EH (cell line): ENCODE data around the gene EDNRB.
"Not testable (repeated sequence)": the region's sequence is repeated elsewhere in the genome, so short reads cannot be mapped to it uniquely, and the experiment has no call there.

Experiments
- DNase-seq: peaks from one replicate; pipeline ENCODE4 v3.0.0-alpha.2; 2015; ENCODE audit warnings: low read depth

EDNRB gene

DNA sequence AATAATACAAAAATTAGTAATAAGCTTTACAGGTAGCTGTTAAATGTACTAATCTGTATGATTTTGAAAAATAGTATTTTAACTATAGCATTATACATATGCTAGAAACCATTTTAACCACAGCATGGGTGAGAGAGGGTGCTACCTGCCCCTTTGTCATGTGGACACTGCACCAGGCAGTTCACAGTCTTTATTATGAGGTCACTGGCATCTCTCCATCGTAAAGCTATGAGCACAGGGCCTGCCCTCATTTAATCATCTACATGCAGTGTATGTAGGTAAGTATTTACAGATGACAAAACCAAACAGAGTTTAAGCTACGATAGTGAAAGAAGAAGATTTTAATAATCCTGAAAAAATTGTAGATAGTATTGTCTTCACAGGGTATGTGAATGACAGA, 21.7 kb downstream of the EDNRB start:
- DNase-seq, result no peak

DNA sequence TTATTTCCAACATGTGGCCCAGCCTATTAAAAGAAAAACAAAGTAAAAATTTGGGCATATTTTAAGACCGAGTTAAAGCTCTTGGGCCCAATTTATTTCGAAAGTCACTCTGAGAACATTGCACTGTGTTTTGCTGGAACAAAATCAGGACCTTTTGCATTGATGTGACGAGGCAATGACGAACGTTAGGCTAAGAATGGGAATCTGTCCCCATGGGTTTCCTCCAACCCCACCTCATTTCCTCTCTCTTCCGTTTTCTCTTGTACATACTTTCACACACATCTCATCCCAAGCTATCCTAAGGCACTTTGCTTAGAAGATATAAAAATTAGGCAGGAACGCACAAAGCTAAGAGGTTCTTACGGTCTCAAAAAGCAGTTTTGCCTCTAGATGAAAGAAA, 22.1 kb downstream of the EDNRB start:
- DNase-seq, result peak; percentile 15

DNA sequence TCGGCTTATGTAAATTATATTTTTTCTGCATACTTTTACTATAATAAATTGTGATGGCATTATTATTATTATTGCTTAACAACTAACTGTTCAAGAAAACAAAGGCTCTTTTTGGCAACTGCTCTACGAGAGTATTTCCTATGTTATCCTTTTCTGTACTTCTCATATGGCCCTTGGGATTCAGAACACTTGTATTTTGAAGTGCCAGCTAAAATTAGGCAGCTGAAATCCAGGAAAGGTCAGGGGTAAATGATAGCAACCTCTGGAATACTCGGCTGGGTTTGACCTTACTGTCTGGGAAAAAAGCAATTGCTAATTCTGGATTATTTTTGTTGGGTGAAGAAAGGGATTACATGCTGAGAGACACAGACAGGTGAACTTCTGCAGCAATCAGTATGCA, 23.9 kb downstream of the EDNRB start:
- DNase-seq, result no peak

DNA sequence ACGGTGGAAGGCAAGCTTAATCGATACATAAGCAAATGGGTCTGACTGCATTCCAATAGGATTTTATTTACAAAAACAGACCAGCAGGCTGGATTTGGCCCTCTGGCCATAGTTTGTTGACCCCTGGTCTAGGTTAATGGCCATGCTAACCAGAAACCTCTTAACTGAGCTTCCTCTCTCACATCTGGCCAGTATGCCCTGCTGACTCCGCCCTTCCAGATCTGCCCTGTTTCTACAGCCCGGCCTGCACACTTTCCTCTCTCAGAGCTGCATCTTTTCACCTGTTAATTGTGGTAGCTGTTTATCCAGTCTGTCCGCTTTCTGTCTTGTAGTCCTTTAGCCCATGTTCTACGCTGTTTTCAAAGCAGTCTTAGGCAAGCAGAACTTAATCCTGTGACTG, 25.6 kb downstream of the EDNRB start:
- DNase-seq, result no peak

DNA sequence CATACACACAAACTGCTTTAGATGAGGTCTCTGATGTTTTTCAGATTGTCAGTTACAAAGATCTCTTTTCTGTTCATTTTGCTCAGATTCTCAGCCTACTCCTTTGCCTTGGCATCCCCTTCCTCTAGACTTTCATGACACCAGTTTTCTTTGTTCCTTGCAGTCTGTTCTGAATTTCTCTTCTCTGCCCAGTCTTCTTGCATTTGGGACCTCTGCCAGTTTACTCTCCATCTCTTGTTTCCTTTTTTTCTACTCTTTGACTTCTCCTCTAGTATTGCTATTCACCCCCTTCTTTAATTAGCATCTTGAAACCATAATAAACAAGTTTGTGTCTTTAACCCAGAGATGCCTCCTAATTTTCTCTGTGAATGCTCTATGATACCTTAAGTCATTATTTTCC, 26.1 kb downstream of the EDNRB start:
- no peak for DNase-seq

DNA sequence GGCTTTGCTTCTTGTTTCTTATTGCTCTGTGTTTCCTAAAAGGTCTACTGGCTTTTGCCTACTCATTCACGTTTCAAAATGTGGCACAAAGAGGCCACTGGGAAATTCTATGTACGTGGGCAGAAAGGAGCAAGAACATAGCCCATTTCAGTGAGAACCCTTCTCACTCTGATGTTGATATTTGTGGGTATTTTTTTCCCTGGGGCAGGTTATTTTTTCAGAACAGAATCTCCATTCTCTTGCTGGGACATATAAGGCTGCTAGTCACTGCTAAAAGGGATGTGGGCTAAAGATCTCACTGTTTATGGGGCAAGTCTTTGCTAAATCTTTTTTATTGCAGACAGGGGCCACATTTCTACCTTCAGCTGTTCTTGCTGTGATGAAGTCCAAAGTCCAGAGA, 27.1 kb downstream of the EDNRB start:
- no peak for DNase-seq

DNA sequence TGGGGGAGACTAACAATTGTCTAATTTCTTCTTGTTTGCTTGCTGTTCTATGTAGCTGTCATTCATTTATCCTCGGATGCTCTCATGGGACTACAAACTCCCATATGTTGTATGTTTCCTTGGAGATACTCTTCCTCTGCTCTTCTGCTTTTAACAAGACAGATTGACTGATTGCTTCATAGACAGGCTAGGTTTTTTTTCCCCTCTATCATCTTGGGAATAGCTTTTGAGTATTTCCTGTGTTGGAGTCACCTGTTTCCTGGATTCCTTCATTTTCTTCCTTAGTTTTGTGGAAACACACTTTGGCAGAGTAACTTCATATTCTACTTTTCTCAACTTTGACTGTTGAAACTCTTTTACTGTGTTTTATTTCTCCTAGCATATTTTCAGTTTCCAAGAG, 27.6 kb downstream of the EDNRB start:
- no peak for DNase-seq

DNA sequence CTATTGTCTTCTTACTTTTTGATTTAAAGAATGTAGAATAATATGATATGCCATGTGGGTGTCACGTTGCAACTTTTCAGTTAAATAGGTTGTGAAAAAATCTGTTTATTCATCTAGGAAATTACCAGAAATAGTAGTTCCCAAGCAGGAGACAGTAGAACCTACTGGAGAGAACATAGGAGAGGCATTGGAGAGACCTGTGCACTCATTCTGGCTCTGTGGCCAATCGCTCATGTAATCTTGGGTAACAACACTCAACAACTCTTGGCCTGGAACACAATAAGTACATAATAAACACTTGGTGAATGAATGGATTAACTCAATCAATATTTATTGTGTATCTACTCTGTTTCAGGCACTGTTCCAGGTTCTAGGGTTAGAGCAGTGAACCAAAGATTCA, 35.3 kb downstream of the EDNRB start:
- no peak for DNase-seq

DNA sequence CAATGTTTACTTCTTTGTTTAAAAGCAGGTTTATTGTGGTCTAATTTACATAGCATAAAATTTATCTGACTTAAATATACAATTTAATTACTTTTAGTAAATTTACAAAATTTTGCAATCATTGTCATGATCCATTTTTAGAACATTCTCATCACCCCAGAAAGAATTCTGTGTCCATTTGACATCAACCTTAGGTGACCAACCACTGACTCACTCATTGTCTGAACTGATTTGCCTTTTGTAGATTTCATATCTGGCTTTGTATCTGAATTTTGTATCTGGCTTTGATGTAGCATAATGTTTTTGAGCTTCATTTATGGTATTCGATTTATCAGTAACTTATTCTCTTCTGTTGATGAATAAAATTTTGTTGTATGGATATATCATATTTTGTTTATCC, 40.4 kb downstream of the EDNRB start:
- DNase-seq, result no peak

DNA sequence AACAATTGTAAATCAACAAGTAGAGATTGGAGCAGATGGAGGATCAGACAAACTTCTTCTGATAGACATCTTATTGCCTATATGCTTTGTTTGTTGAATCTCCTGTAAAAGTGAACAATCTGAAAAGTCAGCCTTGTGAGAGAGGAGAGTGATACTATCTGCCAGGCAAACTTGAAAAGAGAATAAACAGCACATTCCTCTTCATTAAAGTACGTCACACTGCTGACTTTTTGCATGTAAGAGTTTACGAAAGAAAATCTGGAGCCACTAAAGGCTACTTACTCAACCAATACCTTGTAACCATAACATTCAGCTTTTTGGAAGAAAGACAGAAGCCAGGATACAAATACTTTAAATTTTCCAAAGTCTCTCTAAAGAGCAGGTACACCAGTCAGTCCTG, 42.5 kb downstream of the EDNRB start:
- no peak for DNase-seq

DNA sequence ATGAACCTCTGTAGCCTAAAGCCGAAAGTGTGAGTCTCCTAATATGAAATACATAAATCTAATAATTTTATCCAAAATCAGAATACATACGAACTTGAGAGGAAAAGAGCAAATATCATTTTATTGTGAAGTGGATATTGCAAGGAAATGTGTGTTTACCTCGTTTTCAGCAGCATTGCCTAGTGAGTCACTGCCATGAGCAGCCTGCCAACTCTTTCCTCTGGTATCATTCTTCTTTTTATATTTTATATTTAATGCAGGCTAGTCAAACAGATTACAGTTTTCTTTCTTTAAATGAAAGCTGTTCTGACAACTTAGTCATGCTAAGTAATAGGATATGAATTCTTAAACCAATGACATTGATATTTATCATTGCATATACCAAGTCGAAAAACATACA, 44.2 kb downstream of the EDNRB start:
- no peak for DNase-seq

DNA sequence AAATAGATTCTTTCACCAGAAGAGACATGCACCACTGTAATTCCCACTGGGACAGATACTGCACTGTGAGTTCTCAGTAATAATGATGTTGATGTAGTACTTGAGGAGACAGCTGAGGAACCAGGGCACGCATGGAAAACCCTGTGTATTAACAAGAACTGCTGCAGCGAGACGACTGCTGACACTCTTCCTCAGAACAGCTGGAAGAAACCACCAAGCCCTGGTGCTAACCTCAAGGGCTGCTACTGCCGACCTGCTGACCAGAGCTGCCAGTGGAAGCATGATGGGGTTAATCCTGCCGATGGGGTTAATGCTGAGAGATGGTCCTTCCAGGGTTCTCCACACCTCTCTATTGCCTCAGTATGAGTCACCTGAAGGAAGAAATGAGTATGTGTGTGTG, 45.6 kb downstream of the EDNRB start:
- DNase-seq, result no peak

DNA sequence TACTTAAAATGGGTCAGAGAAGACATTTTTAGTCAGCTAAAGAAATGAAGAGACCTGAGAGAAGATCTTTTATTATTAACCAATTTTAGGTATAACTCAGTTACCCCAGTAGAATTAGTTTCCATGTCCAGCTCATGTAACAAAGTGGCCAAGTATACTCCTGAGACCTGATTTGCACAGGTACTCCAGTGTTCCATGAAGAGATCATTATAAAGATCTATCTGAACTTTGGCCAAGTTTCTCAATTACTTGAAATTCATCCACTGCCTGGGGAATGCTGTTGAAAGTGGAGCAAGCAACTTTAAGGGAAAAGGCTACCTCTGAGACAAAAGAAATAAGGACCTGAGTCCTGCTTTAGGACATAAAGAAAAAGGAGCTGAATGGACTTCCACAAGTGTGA, 47.0 kb downstream of the EDNRB start:
- DNase-seq, result no peak

DNA sequence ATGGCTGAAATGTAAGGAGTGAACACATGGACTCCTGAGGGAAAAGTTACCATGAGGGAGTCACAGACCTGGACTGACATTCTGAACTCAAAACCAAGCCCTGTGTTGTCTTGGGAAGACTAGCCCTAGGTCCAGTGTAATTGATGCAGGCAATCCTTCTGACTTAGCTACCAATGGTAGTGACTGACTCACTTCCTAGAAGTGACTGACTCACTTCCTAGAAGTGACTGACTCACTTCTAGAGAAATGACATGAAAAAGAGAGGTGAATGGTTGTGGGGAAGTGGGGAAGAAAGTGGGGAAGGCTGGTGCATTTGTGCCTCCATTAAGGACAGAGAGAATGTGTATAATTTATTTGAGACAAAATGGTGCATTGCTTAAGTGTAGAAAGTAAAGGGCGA, 49.9 kb downstream of the EDNRB start:
- no peak for DNase-seq

DNA sequence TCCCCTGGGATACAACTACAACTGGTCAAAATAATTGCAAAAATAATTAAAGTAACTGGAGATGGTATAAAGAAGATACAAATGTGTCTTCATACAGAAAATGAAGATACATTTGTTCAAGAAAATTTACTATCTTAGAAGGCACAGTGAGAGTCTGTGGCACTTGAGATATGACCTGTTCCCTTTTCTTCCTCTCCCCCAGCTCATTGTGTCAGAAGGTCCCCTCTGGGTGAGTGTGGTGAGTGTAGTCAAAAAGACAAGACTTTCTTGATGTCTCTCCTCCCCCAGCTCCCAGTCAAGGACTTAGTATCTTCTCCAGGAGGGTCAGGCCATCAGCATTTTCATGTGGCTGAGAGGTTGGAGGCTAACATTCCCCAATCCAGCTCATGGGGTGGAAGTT, 51.7 kb downstream of the EDNRB start:
- no peak for DNase-seq

DNA sequence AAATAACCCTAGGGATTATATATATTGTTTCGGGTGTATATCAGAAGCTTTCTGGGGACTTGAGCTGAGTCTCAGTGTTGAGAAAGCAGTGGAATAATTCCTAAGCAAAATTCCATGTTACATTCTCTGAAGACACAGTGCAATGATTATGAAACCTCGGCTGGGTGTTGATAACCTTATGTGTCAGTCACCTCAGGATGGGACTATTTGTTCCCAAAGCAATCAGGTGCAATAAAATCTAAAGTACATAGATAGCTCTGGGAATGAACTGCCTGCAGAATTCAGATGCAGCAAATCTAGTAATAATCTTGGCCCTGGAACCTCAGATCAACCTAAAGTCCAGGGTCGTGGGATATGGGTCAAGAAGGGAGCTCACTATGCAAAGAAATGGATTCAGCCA, 53.0 kb downstream of the EDNRB start:
- no peak for DNase-seq

DNA sequence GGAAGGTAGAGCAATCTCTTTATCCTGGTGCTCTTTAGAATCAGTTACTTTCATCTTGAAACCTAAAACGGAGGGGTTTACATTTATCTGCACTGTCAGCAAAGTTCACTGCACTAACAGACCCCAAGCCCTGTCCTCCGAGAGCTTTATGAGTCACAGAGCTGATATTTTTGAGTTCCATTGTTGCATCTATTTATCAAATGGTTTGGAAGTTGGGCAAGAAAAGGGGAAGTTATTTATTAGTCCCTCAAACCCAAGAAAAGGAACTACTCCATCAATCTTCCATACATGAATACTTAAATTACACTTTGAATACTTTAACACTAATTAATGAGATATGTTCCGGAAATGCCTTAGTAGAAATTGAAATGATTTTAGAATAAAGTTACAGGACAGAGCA, 55.5 kb downstream of the EDNRB start:
- no peak for DNase-seq

DNA sequence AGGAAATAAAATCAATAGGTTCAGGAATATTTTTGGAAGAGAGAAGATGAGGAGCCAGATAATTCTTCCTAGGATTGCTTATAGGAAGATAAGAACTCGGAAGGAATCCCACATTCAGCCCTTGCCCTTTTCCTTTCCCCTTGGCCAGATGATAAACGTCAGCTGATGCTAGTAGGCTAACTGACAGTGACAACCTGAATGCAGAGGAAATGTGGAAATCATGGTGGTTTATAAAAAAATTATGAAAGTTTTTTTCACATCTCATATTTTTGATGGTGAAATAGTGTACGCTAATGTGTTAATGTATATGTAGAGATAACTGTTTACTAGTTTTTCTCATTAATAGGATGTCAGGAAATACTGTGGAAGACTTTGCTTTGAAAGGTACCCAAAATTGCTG, 56.9 kb downstream of the EDNRB start:
- no peak for DNase-seq

DNA sequence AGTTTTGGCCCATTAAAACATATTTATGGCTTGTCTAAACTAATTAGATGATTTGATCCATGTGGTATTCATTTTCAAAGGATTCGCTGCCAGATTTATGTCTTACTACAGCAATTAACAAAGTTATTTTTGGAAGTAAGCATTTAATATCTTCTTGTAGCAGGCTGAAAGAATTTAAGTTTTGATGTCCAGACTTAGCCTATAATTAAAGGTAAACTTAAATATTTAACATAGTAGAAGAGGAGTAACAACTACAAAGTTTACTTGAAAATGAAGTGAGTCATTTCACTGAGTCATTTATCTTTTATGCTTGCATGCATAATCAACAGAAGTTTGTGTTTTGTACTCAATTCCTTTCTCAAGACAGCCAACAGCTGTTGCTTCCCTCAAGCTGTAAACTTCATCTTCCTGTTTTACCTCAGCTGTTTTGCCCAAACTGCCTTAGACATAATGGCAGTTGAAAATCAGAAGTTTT, 58.1 kb downstream of the EDNRB start:
- peak; percentile 3 for DNase-seq

DNA sequence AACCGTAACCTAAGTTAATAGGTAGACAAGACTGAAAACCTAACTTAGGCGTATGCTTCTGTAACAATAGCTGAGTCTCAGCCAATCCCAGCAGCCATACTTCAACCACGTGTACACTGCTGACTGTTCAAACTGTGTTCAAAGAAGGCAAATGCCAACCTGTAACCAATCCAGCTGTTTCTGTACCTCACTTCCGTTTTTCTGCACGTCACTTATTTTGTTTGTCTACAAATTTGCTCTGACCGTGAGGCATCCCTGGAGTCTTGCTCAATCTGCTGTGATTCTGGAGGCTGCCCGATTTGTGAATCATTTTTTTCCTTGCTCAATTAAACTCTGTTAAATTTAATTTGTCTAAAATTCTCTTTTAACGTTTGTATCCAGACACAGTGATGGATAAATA, 59.2 kb downstream of the EDNRB start:
- DNase-seq, result no peak

DNA sequence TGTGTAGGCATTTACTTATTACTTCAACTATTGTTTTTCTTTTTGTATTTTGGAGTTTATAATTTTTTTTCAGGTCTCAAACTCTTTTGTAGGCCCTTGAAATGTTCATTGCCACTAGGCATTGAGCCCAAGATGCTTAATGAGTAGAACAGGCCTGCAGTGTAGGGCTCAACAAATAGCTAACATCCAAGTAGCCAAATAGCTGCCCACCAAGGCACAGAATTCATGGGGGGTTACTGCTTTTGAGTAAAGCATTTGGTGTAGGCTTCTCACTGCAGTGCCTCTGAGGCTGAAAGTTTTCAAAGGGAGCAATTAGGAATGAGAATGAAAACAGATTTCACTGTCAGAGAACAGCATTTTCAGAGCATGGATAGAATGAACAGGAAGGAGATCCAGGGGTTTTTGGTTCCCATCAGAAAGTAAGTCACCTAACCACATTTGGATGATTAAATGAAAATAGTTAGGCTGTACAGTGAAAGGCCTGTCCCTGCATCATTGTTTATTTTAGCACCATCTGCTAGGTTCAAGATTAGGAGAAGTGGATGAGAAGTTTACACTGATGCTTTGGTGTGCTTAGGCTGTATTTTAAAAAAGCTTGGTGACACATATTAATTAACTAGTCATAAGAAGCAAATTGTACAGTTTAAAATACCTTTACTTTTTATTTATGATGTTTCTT, 61.0 kb downstream of the EDNRB start:
- DNase-seq, result no peak

DNA sequence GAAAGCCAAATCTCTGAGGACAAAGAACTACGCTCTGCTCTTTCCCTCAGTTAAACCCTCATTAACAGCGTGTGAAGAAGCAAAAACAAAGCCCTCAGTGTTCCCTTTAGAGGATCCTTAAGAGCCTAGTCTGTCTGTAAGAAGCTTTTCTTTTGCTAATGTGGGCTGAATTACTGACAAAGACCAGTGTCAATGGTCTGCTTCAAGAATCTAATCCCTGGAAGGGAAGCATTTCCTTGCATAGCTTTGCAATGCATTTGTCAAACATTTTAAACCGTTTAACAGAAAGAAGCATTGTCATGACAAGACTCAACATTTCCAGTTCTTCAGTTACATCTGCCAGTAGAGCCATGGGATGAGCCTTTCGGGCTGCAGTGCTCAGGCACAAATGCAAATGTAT, 64.9 kb downstream of the EDNRB start:
- DNase-seq, result no peak

DNA sequence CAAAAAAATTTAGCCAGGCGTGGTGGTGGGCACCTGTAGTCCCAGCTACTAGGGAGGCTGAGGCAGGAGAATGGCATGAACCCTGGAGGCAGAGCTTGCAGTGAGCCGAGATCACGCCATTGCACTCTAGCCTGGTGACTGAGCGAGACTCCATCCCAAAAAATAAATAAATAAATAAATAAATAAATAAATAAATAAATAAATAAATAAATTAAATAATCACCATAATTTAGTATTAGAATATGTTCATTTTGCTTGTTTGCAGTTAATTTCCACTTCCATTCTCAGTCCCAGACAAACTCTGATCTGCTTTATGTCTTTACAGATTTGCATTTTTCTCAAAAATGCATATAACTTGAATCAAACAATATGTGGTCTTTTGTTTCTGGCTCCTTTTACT, 70.6 kb downstream of the EDNRB start:
- not testable (repeated sequence) for DNase-seq

DNA sequence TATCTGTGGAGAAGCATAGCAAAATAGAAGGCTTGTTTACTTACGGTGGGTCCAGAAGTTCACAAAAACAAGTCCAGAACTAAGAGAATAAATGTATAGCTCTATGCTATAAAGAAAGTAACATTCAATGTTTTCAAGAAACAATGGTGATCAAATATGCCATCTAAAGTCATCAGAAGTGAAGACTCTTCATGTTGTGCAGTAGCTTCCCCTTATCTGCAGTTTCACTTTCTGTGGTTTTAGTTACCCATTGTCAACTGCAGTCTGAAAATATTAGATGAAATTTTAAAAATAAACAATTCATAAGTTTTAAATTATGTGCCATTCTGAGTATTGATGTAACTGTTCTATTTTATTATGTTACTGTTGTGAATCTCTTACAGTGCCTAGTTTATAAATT, 72.5 kb downstream of the EDNRB start:
- no peak for DNase-seq
